ENCODE results near the gene NCR3LG1.

DNA sequence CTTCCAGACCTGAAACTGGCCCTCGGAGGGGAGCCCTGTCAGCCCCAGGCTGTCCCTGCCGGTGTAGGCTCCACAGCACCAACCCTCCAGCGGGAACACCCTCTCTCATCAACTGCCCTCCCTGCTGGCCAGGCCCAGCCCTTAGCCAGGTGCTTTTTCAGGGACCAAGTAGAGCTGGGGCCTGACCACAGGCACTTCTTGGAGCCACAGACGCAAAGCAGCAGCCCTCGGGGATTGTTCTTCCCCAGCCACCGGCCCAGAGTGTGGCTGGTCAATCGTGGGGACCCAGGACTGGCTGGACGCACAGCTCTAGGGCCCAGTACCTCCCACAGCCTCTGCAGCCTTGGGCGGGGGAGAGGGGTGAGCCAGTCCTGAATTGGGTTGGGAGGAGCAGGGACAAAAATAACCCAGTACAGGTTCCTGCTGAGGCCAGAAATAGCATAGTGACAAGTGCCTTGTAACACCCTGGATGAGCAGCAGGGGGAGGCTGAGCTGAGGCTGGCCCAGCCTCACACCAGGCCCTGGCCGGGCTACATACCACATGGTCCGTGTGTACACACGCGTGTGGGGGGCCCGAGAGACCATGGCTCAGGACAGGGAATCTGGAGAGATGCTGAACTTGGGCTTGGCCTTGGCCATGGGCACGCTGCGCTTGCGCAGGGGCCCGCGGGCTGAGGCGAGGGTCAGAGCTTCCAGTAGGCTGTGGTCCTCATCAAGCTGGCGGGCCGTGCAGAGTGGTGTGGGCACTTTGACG lies 34.9 kb downstream of the NCR3LG1 start:
- TF ChIP-seq CTCF (IDR thresholded peaks at IDR 0.05; ENCODE audit: borderline replicate concordance, extremely low read depth, low read length, poor library complexity, severe bottlenecking) (peak; percentile 83), EZH2 (IDR thresholded peaks at IDR 0.05; ENCODE audit: borderline replicate concordance, low read depth, low read length, severe bottlenecking) (no peak)

Data from DND-41 (cell line).